SK-N-MC (cell line): Measurements from ENCODE around the gene KLHDC4.

Experiments
- DNase-seq: peaks from one replicate; pipeline ENCODE4 v3.0.0-alpha.2; 2011; ENCODE audit warnings: low read depth, low spot score
- H3K27ac ChIP-seq: fragments of 200-600 bp; sonication (generic); 2 replicates; pipeline ENCODE4 v1.5.1; 2016; ENCODE audit warnings: mixed run types
- H3K36me3 ChIP-seq: fragments of 200-600 bp; sonication (generic); 2 replicates; pipeline ENCODE4 v1.6.1; 2017; ENCODE audit warnings: antibody characterized with exemption, low read length, mixed read lengths; ENCODE audit not compliant: insufficient read depth
- H3K4me3 ChIP-seq: fragments of 200-600 bp; sonication (generic); 2 replicates; pipeline ENCODE4 v1.5.1; 2016
- H3K9ac ChIP-seq: fragments of 200-600 bp; sonication (generic); 2 replicates; pipeline ENCODE4 v1.8.0; 2017; ENCODE audit warnings: mixed run types, mixed read lengths; ENCODE audit not compliant: insufficient read length
- H3K9me3 ChIP-seq: fragments of 200-600 bp; sonication (generic); 2 replicates; pipeline ENCODE4 v1.6.1; 2017; ENCODE audit warnings: low read depth, mild to moderate bottlenecking, antibody characterized with exemption, low read length, moderate library complexity, mixed read lengths
- EZH2 ChIP-seq: fragments of 200-600 bp; sonication (generic); IDR thresholded peaks from one replicate; pipeline ENCODE4 v1.6.1; 2017; ENCODE audit warnings: antibody characterized with exemption
- FOXP2 ChIP-seq: optimal IDR thresholded peaks from 2 replicates; pipeline ENCODE3; 2011; ENCODE audit warnings: mild to moderate bottlenecking, moderate library complexity; ENCODE audit not compliant: insufficient read depth; ENCODE audit errors: extremely low read length, control extremely low read depth
- POLR2AphosphoS5 ChIP-seq: IDR thresholded peaks from 2 replicates; pipeline ENCODE4 v1.6.1; 2012; ENCODE audit warnings: mild to moderate bottlenecking, low read depth, low read length, borderline replicate concordance

The KLHDC4 gene

DNA sequence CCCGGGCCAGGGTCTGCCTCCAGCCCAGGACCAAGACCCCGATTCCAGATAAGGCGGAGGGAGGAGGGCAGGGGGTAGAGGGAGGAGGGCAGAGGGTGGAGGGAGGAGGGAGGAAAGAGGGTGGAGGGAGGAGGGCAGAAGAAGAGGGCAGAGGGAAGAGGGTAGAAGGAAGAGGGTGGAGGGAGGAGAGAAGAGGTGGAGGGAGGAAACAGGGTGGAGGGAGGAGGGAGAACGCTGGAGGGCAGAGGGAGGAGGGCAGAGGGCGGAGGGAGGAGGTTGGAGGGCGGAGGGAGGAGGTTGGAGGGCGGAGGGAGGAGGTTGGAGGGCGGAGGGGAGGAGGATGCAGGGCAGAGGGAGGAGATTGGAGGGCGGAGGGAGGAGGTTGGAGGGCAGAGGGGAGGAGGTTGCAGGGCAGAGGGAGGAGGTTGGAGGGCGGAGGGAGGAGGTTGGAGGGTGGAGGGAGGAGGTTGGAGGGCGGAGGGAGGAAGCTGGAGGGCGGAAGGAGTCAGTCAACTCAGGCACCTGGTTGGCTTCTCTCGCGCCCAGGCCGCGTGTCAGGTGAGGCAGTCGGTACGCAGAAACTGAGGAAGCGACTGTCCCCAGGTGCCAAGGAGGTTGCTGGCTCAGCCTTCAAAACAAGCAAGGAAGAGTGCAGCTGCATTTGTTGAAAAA, 65.2 kb downstream of the KLHDC4 start:
- H3K9me3 ChIP-seq, result no peaks in the 10 kb centered on the region
- TF ChIP-seq EZH2 (no peak), POLR2AphosphoS5 (no peak), FOXP2 (no peak)
- H3K27ac ChIP-seq, result no peak overlapping the region
- no peaks in the 10 kb centered on the region for H3K36me3 ChIP-seq
- no peak overlapping the region for H3K4me3 ChIP-seq
- H3K9ac ChIP-seq, result no peak overlapping the region
- no peak for DNase-seq

GRCh38 chr16:87698676-87699199, 67.0 kb downstream of the KLHDC4 start:
- Histone ChIP-seq H3K27ac (no peak overlapping the region), H3K9me3 (no peaks in the 10 kb centered on the region), H3K36me3 (no peaks in the 10 kb centered on the region), H3K9ac (no peak overlapping the region), H3K4me3 (no peak overlapping the region)
- DNase-seq, result no peak
- TF ChIP-seq FOXP2 (no peak), POLR2AphosphoS5 (no peak), EZH2 (no peak)

DNA sequence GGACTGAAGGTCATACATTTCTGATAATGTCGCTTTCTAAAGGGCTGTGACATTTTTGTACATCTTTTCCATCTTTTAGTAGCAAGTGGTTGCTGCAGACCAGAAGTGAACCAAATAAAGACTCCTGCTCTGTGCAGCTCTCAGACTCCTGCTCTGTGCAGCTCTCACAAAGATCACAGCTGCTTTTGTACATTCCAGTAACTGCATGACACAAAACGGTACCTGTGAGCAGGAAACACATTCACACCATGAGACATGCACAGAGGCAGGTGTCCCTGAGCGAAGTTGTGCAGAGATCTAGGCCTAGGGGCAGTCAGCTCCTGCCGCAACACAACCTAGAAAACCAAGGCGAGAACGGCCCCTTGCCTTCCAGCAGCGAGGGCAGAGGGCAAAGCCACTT, 67.5 kb downstream of the KLHDC4 start:
- no peak overlapping the region for H3K27ac ChIP-seq
- H3K36me3 ChIP-seq, result no peaks in the 10 kb centered on the region
- no peak for DNase-seq

GRCh38 chr16:87697792-87698191, 68.0 kb downstream of the KLHDC4 start:
- no peak overlapping the region for H3K4me3 ChIP-seq
- H3K27ac ChIP-seq, result no peak overlapping the region
- DNase-seq, result no peak
- no peak overlapping the region for H3K9ac ChIP-seq
- H3K9me3 ChIP-seq, result no peaks in the 10 kb centered on the region
- no peaks in the 10 kb centered on the region for H3K36me3 ChIP-seq
- TF ChIP-seq FOXP2 (no peak), POLR2AphosphoS5 (no peak), EZH2 (no peak)

More for the DNA sequence above, 67.5 kb downstream of the KLHDC4 start:
- H3K9me3 ChIP-seq, result no peaks in the 10 kb centered on the region
- no peak overlapping the region for H3K9ac ChIP-seq
- no peak overlapping the region for H3K4me3 ChIP-seq
- TF ChIP-seq FOXP2, result no peak
- no peak for TF ChIP-seq EZH2
- TF ChIP-seq POLR2AphosphoS5, result no peak

- no peak for TF ChIP-seq EZH2
- TF ChIP-seq POLR2AphosphoS5, result no peak
- DNase-seq, result no peak
- Histone ChIP-seq H3K9me3 (no peaks in the 10 kb centered on the region), H3K36me3 (no peaks in the 10 kb centered on the region), H3K9ac (no peak overlapping the region), H3K27ac (no peak overlapping the region), H3K4me3 (no peak overlapping the region)
Observed at GRCh38 chr16:87697256-87697655, 68.5 kb downstream of the KLHDC4 start.

DNA sequence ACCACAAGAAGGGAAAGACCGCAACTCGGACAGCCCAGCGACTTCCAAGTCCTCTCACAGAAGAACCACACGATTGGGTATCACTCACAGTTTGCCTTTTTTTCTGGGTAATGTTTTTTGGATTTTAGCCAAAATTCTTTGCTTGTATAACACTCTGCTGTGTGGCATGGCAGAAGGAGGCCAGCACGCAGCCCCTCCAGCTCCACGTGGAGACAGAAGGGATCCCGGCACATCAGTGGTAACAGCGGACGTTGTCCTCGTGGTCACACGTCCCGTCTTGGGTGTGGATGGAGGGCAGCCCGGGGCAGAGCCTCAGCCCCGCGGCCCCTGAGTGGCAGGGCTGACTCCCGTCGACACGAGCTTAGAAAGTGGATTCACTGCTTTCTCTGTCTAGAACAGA, 69.1 kb downstream of the KLHDC4 start:
- TF ChIP-seq POLR2AphosphoS5, result no peak
- no peak for TF ChIP-seq EZH2
- no peak for TF ChIP-seq FOXP2
- no peaks in the 10 kb centered on the region for H3K36me3 ChIP-seq
- H3K4me3 ChIP-seq, result no peak overlapping the region
- no peak overlapping the region for H3K9ac ChIP-seq
- no peak for DNase-seq
- no peaks in the 10 kb centered on the region for H3K9me3 ChIP-seq
- no peak overlapping the region for H3K27ac ChIP-seq

GRCh38 chr16:87695534-87695933, 70.3 kb downstream of the KLHDC4 start:
- H3K9ac ChIP-seq, result no peak overlapping the region
- no peaks in the 10 kb centered on the region for H3K9me3 ChIP-seq
- TF ChIP-seq POLR2AphosphoS5 (no peak), EZH2 (no peak), FOXP2 (no peak)
- H3K27ac ChIP-seq, result no peak overlapping the region
- no peak overlapping the region for H3K4me3 ChIP-seq
- DNase-seq, result no peak
- H3K36me3 ChIP-seq, result no peaks in the 10 kb centered on the region

DNA sequence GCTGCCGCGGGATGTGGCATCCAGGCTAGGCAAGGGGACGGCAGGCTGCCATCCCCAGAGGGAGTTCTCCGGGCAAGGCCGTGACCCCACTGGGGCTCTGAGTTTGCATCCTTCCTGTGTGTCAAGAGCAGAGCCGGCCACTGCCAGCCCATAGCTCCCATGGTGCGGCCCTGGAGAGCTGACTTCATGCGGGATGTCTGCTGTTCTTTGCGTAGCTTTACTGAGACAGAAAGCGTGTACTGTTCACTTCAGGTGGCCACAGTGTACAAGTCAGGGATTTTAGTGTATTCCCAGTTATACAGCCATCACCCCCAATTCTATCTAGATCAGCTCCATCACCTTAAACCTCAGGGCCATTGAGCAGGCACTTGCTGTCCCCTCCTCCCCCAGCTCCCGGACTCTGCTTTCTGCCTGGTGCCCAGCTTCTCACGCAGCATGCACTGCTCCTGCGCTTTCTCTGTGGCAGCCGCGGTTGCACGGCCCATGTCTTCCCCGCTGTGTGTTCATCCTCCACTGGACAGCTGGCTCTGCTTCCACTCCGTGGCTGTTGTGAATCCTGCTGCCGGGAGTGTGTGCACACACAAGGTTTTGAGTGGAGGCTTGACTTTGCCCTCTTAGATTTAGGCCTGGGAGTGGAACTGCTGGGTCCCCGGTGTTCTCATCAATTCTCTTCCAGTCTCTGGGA, 71.2 kb downstream of the KLHDC4 start:
- H3K9ac ChIP-seq, result no peak overlapping the region
- TF ChIP-seq FOXP2 (no peak), POLR2AphosphoS5 (no peak), EZH2 (no peak)
- H3K4me3 ChIP-seq, result no peak overlapping the region
- DNase-seq, result no peak
- no peak overlapping the region for H3K27ac ChIP-seq
- H3K36me3 ChIP-seq, result no peaks in the 10 kb centered on the region
- no peaks in the 10 kb centered on the region for H3K9me3 ChIP-seq
